ENCODE measurements around the gene GRIA4.

The GRIA4 gene

GRCh38 chr11:105834461-105834860, 224.6 kb downstream of the GRIA4 start:
- Histone ChIP-seq H3K27me3 (ENCODE audit: control insufficient read depth in 1 of 2, insufficient read depth in 1 of 2, low read length in 2 of 2) (no peaks in the 10 kb centered on the region), H3K79me1 (replicated peaks; ENCODE audit: low read length, poor library complexity, severe bottlenecking) (no peaks in the 10 kb centered on the region), H4K91ac (ENCODE audit: low read length) (no peak overlapping the region), H2BK12ac (ENCODE audit: low read length in 2 of 2) (no peak overlapping the region), H2AFZ (ENCODE audit: low read depth, low read length) (no peak overlapping the region), H2AK5ac (ENCODE audit: low read length, severe bottlenecking) (no peak overlapping the region), H3K14ac (ENCODE audit: low read length in 2 of 2) (no peak overlapping the region), H2BK120ac (ENCODE audit: low read depth, low read length) (no peak overlapping the region), H3K4ac (ENCODE audit: low read depth in 1 of 2, low read length in 2 of 2) (no peak overlapping the region), H2BK5ac (ENCODE audit: low read depth, low read length, poor library complexity, severe bottlenecking) (no peak overlapping the region), H3K4me1 (ENCODE audit: control insufficient read depth, insufficient read depth, low read depth, low read length) (no peaks in the 10 kb centered on the region), H3K4me3 (ENCODE audit: insufficient read depth in 1 of 2, low read depth in 1 of 2, low read length in 2 of 2) (no peak overlapping the region), H3K9me3 (ENCODE audit: control insufficient read depth, low read length) (no peaks in the 10 kb centered on the region), H3K27ac (ENCODE audit: low read length, poor library complexity, severe bottlenecking) (no peak overlapping the region), H2BK15ac (ENCODE audit: low read depth, poor library complexity, severe bottlenecking) (no peak overlapping the region), H3K23ac (ENCODE audit: low read length in 2 of 2) (no peak overlapping the region), H3K18ac (ENCODE audit: low read depth in 1 of 2, low read length in 2 of 2) (no peak overlapping the region), H3K9ac (ENCODE audit: low read length) (no peak overlapping the region), H3K4me2 (ENCODE audit: low read length, poor library complexity, severe bottlenecking) (no peak overlapping the region), H3K36me3 (ENCODE audit: control insufficient read depth in 1 of 2, insufficient read depth in 2 of 2, low read depth in 1 of 2, low read length in 2 of 2) (no peaks in the 10 kb centered on the region), H4K8ac (ENCODE audit: low read length) (no peak overlapping the region)
- no CpG with 5 or more reads among the region's 1 CpG for WGBS
- DNase-seq: no peak

GRCh38 chr11:105838668-105839384, 229.0 kb downstream of the GRIA4 start:
- no peaks in the 10 kb centered on the region for H3K79me1 ChIP-seq (replicated peaks; ENCODE audit: low read length, poor library complexity, severe bottlenecking)
- no peak overlapping the region for H3K14ac ChIP-seq (ENCODE audit: low read length in 2 of 2)
- no peak overlapping the region for H2BK5ac ChIP-seq (ENCODE audit: low read depth, low read length, poor library complexity, severe bottlenecking)
- H3K27ac ChIP-seq (ENCODE audit: low read length, poor library complexity, severe bottlenecking): no peak overlapping the region
- H2BK120ac ChIP-seq (ENCODE audit: low read depth, low read length): no peak overlapping the region
- no peak overlapping the region for H2AK5ac ChIP-seq (ENCODE audit: low read length, severe bottlenecking)
- H4K91ac ChIP-seq (ENCODE audit: low read length): no peak overlapping the region
- WGBS: 46% methylated on average over 4 of the region's 4 CpGs
- no peaks in the 10 kb centered on the region for H3K9me3 ChIP-seq (ENCODE audit: control insufficient read depth, low read length)
- H3K4me1 ChIP-seq (ENCODE audit: control insufficient read depth, insufficient read depth, low read depth, low read length): no peaks in the 10 kb centered on the region
- no peak overlapping the region for H2BK15ac ChIP-seq (ENCODE audit: low read depth, poor library complexity, severe bottlenecking)
- H3K18ac ChIP-seq (ENCODE audit: low read depth in 1 of 2, low read length in 2 of 2): no peak overlapping the region
- DNase-seq: peak; percentile 68
- no peak overlapping the region for H4K8ac ChIP-seq (ENCODE audit: low read length)
- H3K4me2 ChIP-seq (ENCODE audit: low read length, poor library complexity, severe bottlenecking): no peak overlapping the region
- H2AFZ ChIP-seq (ENCODE audit: low read depth, low read length): no peak overlapping the region
- no peaks in the 10 kb centered on the region for H3K36me3 ChIP-seq (ENCODE audit: control insufficient read depth in 1 of 2, insufficient read depth in 2 of 2, low read depth in 1 of 2, low read length in 2 of 2)
- no peaks in the 10 kb centered on the region for H3K27me3 ChIP-seq (ENCODE audit: control insufficient read depth in 1 of 2, insufficient read depth in 1 of 2, low read length in 2 of 2)
- H3K9ac ChIP-seq (ENCODE audit: low read length): no peak overlapping the region
- no peak overlapping the region for H2BK12ac ChIP-seq (ENCODE audit: low read length in 2 of 2)
- no peak overlapping the region for H3K4me3 ChIP-seq (ENCODE audit: insufficient read depth in 1 of 2, low read depth in 1 of 2, low read length in 2 of 2)
- no peak overlapping the region for H3K23ac ChIP-seq (ENCODE audit: low read length in 2 of 2)
- H3K4ac ChIP-seq (ENCODE audit: low read depth in 1 of 2, low read length in 2 of 2): no peak overlapping the region

- no peaks in the 10 kb centered on the region for H3K4me1 ChIP-seq (ENCODE audit: control insufficient read depth, insufficient read depth, low read depth, low read length)
- H3K14ac ChIP-seq (ENCODE audit: low read length in 2 of 2): no peak overlapping the region
- H4K8ac ChIP-seq (ENCODE audit: low read length): no peak overlapping the region
- no peak overlapping the region for H4K91ac ChIP-seq (ENCODE audit: low read length)
- no peak overlapping the region for H3K4me3 ChIP-seq (ENCODE audit: insufficient read depth in 1 of 2, low read depth in 1 of 2, low read length in 2 of 2)
- no peak overlapping the region for H2BK5ac ChIP-seq (ENCODE audit: low read depth, low read length, poor library complexity, severe bottlenecking)
- no peak overlapping the region for H2BK12ac ChIP-seq (ENCODE audit: low read length in 2 of 2)
- no peak overlapping the region for H2BK120ac ChIP-seq (ENCODE audit: low read depth, low read length)
- no peaks in the 10 kb centered on the region for H3K79me1 ChIP-seq (replicated peaks; ENCODE audit: low read length, poor library complexity, severe bottlenecking)
- no peaks in the 10 kb centered on the region for H3K36me3 ChIP-seq (ENCODE audit: control insufficient read depth in 1 of 2, insufficient read depth in 2 of 2, low read depth in 1 of 2, low read length in 2 of 2)
- 88% methylated on average over 4 of the region's 4 CpGs for WGBS
- H2BK15ac ChIP-seq (ENCODE audit: low read depth, poor library complexity, severe bottlenecking): no peak overlapping the region
- no peak overlapping the region for H3K9ac ChIP-seq (ENCODE audit: low read length)
- no peak overlapping the region for H2AK5ac ChIP-seq (ENCODE audit: low read length, severe bottlenecking)
- no peak overlapping the region for H3K23ac ChIP-seq (ENCODE audit: low read length in 2 of 2)
- H3K9me3 ChIP-seq (ENCODE audit: control insufficient read depth, low read length): no peaks in the 10 kb centered on the region
- no peaks in the 10 kb centered on the region for H3K27me3 ChIP-seq (ENCODE audit: control insufficient read depth in 1 of 2, insufficient read depth in 1 of 2, low read length in 2 of 2)
- no peak overlapping the region for H3K18ac ChIP-seq (ENCODE audit: low read depth in 1 of 2, low read length in 2 of 2)
- H3K4ac ChIP-seq (ENCODE audit: low read depth in 1 of 2, low read length in 2 of 2): no peak overlapping the region
- H3K27ac ChIP-seq (ENCODE audit: low read length, poor library complexity, severe bottlenecking): no peak overlapping the region
- H3K4me2 ChIP-seq (ENCODE audit: low read length, poor library complexity, severe bottlenecking): no peak overlapping the region
- no peak overlapping the region for H2AFZ ChIP-seq (ENCODE audit: low read depth, low read length)
- no peak for DNase-seq
Observed at GRCh38 chr11:105840391-105840790, 230.5 kb downstream of the GRIA4 start.

- 95% methylated on average over 3 of the region's 3 CpGs for WGBS
- no peaks in the 10 kb centered on the region for H3K4me1 ChIP-seq (ENCODE audit: control insufficient read depth, insufficient read depth, low read depth, low read length)
- H2BK15ac ChIP-seq (ENCODE audit: low read depth, poor library complexity, severe bottlenecking): no peak overlapping the region
- no peak overlapping the region for H3K9ac ChIP-seq (ENCODE audit: low read length)
- no peak overlapping the region for H3K4ac ChIP-seq (ENCODE audit: low read depth in 1 of 2, low read length in 2 of 2)
- no peak overlapping the region for H3K4me3 ChIP-seq (ENCODE audit: insufficient read depth in 1 of 2, low read depth in 1 of 2, low read length in 2 of 2)
- no peaks in the 10 kb centered on the region for H3K79me1 ChIP-seq (replicated peaks; ENCODE audit: low read length, poor library complexity, severe bottlenecking)
- H3K36me3 ChIP-seq (ENCODE audit: control insufficient read depth in 1 of 2, insufficient read depth in 2 of 2, low read depth in 1 of 2, low read length in 2 of 2): no peaks in the 10 kb centered on the region
- H2BK12ac ChIP-seq (ENCODE audit: low read length in 2 of 2): no peak overlapping the region
- H3K18ac ChIP-seq (ENCODE audit: low read depth in 1 of 2, low read length in 2 of 2): no peak overlapping the region
- H2BK5ac ChIP-seq (ENCODE audit: low read depth, low read length, poor library complexity, severe bottlenecking): no peak overlapping the region
- H3K27me3 ChIP-seq (ENCODE audit: control insufficient read depth in 1 of 2, insufficient read depth in 1 of 2, low read length in 2 of 2): no peaks in the 10 kb centered on the region
- H4K91ac ChIP-seq (ENCODE audit: low read length): no peak overlapping the region
- no peak overlapping the region for H3K14ac ChIP-seq (ENCODE audit: low read length in 2 of 2)
- no peak overlapping the region for H4K8ac ChIP-seq (ENCODE audit: low read length)
- DNase-seq: no peak
- H2BK120ac ChIP-seq (ENCODE audit: low read depth, low read length): no peak overlapping the region
- H3K4me2 ChIP-seq (ENCODE audit: low read length, poor library complexity, severe bottlenecking): no peak overlapping the region
- H2AFZ ChIP-seq (ENCODE audit: low read depth, low read length): no peak overlapping the region
- no peaks in the 10 kb centered on the region for H3K9me3 ChIP-seq (ENCODE audit: control insufficient read depth, low read length)
- no peak overlapping the region for H2AK5ac ChIP-seq (ENCODE audit: low read length, severe bottlenecking)
- H3K27ac ChIP-seq (ENCODE audit: low read length, poor library complexity, severe bottlenecking): no peak overlapping the region
- H3K23ac ChIP-seq (ENCODE audit: low read length in 2 of 2): no peak overlapping the region
Observed at GRCh38 chr11:105852403-105852802, 242.5 kb downstream of the GRIA4 start.
